ENCODE data around the gene HMG20A.

HMG20A gene

DNA sequence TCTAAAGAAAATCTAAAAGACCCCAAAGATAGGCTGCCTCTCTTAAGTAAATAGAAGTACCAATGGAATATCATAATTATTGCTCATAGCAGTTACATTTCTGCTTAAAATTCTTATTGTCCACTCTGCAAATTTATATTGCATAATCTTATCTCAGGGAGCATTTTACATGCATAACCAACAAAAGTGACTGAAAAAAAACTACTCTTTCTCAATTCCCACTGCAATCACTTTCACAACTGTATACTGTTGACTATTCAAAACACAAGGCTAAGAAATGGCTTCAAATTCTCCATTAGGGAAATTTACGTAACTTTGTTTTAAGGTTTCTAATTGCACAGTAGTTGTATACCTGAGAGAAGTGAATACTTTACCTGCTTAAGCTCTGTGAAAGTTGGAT is 56.3 kb downstream of the HMG20A start:
- Histone ChIP-seq H3K4me3 (ENCODE audit: low read depth in 1 of 2, low read length in 1 of 2) (no peak overlapping the region), H3K27me3 (no peaks in the 10 kb centered on the region), H3K27ac (no peak overlapping the region), H3K36me3 (peaks cover 32% of the 10 kb centered on the region), H3K4me1 (ENCODE audit: control insufficient read depth in 1 of 2, insufficient read depth in 1 of 2, low read depth in 1 of 2, low read length in 1 of 2) (peaks cover 10 to 11% of the 10 kb centered on the region in 2 experiments), H3K9me3 (no peaks in the 10 kb centered on the region)
- TF ChIP-seq, protein P1, sequence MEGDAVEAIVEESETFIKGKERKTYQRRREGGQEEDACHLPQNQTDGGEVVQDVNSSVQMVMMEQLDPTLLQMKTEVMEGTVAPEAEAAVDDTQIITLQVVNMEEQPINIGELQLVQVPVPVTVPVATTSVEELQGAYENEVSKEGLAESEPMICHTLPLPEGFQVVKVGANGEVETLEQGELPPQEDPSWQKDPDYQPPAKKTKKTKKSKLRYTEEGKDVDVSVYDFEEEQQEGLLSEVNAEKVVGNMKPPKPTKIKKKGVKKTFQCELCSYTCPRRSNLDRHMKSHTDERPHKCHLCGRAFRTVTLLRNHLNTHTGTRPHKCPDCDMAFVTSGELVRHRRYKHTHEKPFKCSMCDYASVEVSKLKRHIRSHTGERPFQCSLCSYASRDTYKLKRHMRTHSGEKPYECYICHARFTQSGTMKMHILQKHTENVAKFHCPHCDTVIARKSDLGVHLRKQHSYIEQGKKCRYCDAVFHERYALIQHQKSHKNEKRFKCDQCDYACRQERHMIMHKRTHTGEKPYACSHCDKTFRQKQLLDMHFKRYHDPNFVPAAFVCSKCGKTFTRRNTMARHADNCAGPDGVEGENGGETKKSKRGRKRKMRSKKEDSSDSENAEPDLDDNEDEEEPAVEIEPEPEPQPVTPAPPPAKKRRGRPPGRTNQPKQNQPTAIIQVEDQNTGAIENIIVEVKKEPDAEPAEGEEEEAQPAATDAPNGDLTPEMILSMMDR (IDR thresholded peaks at IDR 0.05), result no peak

DNA sequence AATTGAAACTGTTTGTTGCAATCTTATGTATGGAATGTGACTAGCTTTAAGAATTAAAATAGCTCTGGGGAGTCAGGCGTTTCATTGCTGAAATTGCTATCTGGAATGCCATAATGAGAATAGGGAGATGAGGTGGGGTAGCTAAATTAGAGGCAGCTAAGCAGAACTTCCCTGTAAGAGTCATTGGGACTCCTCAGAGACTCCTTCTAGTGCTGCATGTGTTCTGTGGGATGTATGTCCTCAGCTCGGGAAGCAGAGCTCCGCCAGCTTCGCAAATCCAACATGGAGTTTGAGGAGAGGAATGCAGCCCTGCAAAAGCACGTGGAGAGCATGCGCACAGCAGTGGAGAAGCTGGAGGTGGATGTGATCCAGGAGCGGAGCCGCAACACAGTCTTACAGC is 57.4 kb downstream of the HMG20A start:
- no peaks in the 10 kb centered on the region for H3K9me3 ChIP-seq
- H3K4me3 ChIP-seq (ENCODE audit: low read depth in 1 of 2, low read length in 1 of 2), result no peak overlapping the region
- no peaks in the 10 kb centered on the region for H3K27me3 ChIP-seq
- H3K4me1 ChIP-seq (ENCODE audit: control insufficient read depth in 1 of 2, insufficient read depth in 1 of 2, low read depth in 1 of 2, low read length in 1 of 2), result peaks cover 10 to 11% of the 10 kb centered on the region in 2 experiments
- H3K36me3 ChIP-seq, result peaks cover 21% of the 10 kb centered on the region
- TF ChIP-seq, protein P1 (IDR thresholded peaks at IDR 0.05), result no peak
- H3K27ac ChIP-seq, result no peak overlapping the region

DNA sequence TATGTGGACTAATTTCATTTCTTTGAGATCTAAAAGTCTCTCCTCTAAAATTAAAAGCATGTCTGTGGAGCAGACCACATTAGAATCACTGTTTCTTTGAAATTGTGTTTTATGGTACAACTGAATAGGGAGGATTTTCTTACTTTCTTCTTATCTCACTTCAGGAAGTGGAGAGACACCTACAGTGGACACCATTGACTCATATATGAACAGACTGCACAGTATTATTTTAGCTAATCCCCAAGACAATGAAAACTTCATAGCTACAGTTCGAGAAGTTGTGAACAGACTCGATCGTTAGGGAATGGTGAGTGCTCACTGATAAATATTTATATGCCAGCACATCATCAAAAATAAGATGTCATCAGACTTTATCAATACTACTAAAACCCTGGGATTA is 58.3 kb downstream of the HMG20A start:
- peaks cover 25% of the 10 kb centered on the region for H3K36me3 ChIP-seq
- peaks cover 10 to 11% of the 10 kb centered on the region in 2 experiments for H3K4me1 ChIP-seq (ENCODE audit: control insufficient read depth in 1 of 2, insufficient read depth in 1 of 2, low read depth in 1 of 2, low read length in 1 of 2)
- H3K27ac ChIP-seq, result no peak overlapping the region
- H3K27me3 ChIP-seq, result no peaks in the 10 kb centered on the region
- H3K4me3 ChIP-seq (ENCODE audit: low read depth in 1 of 2, low read length in 1 of 2), result no peak overlapping the region
- H3K9me3 ChIP-seq, result no peaks in the 10 kb centered on the region
- TF ChIP-seq, protein P1 (IDR thresholded peaks at IDR 0.05), result no peak

DNA sequence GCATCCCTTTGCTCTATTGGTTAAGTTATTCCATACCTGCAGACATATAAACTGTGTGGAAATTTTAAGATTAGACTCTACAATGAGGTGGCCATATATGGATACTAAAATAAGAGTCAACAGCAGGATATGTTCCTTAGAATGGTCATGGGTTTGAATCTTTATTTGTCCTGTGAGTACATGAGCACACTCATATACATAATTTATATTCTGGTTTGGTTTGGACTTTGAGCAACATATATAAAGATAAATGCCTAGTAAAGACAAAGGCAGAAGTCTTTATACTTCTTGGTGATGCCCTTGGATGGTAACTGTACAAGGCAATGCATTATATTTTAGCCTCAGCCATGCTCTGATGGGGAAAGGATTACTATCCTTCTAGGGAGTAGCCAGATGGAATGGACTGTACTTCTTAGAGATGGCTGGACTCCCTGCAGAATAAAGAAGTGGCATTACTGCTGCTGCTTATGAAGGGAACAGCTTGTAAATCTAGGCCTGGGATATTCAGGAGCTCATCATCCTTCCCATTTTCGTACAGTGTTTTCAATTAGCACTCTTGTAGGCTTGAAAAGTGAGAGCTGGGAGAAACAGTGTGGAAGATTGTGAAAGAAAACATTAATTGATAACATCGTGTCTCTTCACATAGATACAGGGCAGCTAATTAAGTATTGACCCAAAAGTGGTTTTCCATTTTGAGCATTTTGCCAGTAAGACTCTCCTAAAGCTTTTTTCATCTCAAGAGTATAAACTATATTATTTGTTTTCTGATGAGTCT is 60.4 kb downstream of the HMG20A start:
- H3K9me3 ChIP-seq, result no peaks in the 10 kb centered on the region

DNA sequence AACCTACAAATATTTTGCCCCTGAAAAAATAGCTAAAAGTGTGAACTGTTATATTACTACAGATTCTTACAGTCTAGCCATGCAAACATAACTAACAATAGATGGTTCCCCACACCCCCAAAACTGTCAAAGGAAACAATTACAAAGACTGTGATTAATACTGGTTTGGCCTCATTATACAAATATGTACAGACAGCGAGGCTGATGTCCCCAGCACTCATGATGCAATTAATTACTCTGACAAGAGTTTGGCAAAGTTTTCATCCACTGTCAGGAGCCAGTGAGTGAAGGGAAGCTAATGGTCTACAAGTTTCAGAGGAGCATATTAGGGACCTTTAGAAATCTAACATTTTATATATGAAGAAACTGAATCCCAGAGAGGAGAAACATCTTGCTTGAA is 61.0 kb downstream of the HMG20A start:
- Histone ChIP-seq H3K27me3 (no peaks in the 10 kb centered on the region), H3K27ac (no peak overlapping the region), H3K4me1 (ENCODE audit: control insufficient read depth in 1 of 2, insufficient read depth in 1 of 2, low read depth in 1 of 2, low read length in 1 of 2) (peaks cover 13 to 14% of the 10 kb centered on the region in 2 experiments), H3K9me3 (no peaks in the 10 kb centered on the region), H3K4me3 (ENCODE audit: low read depth in 1 of 2, low read length in 1 of 2) (no peak overlapping the region), H3K36me3 (peaks cover 25% of the 10 kb centered on the region)
- TF ChIP-seq, protein P1 (IDR thresholded peaks at IDR 0.05), result no peak

More for the DNA sequence above, 60.4 kb downstream of the HMG20A start:
- Histone ChIP-seq H3K27me3 (no peaks in the 10 kb centered on the region), H3K4me1 (ENCODE audit: control insufficient read depth in 1 of 2, insufficient read depth in 1 of 2, low read depth in 1 of 2, low read length in 1 of 2) (peaks cover 11% of the 10 kb centered on the region in 2 experiments), H3K27ac (no peak overlapping the region), H3K4me3 (ENCODE audit: low read depth in 1 of 2, low read length in 1 of 2) (no peak overlapping the region), H3K36me3 (peaks cover 25% of the 10 kb centered on the region)
- TF ChIP-seq, protein P1 (IDR thresholded peaks at IDR 0.05), result no peak

All from neutrophil (primary cell).